ENCODE measurements around the gene DMD.
"Not testable (repeated sequence)": the region's sequence is repeated elsewhere in the genome, so short reads cannot be mapped to it uniquely, and the experiment has no call there.

DMD gene

DNA sequence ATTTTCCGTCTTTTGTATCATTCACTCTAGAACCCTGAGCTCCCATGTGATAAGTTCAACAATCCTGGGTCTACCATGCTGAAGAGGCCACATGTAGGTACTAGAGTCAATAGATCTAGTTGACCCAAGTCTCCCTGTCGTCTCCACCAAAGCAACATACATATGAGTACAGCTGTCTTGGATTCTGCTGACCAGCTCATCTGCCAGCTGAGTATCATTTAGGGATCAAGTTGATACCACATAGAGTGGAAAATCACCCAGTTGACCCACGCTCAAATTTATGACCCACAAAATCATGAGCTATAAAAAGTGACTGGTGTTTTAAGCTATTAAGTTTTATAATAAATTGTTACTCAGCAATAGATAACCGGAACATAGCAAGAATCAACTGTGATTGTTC is 61.8 kb downstream of the DMD start:
- no peak for DNase-seq

DNA sequence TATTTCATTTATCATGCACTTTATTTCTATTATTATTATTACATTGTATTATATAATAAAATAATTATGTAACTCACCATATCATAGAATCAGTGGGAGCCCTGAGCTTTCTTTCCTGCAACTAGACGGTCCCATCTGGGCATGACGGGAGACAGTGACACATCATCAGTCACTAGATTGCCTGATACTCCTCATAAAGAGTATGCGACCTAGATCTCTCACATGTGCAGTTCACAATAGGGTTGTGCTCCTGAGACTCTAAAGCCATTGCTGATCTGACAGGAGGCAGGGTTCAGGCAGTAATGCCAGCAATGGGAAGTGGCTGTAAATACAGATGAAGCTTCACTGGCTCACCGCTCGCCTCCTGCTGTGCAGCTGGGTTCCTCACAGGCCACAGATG is 62.3 kb downstream of the DMD start:
- no peak for DNase-seq

GRCh38 chrX:33142331-33142730 is 69.0 kb downstream of the DMD start:
- no peak for DNase-seq

GRCh38 chrX:33138677-33139249 is 72.6 kb downstream of the DMD start:
- no peak for DNase-seq

DNA sequence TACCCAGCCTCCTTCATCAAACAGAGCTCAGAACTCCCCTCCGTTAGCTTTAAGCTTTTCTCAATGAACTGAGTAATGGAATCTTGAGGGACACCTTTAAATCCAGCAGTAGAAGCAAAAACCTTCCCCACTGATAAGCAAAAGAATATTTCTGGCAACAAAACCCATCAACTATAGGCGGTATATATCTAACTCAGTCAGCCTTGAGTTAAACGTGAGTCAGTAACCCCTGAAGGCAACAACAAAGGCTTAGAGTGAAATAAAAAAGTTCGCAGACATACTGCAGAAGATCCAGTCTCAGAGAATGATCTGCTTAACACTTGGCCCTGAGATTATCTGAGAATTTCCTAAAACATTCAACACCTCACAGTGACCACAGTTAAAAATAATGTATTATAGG is 77.2 kb downstream of the DMD start:
- DNase-seq: no peak

GRCh38 chrX:33133320-33133719 is 78.0 kb downstream of the DMD start:
- DNase-seq: no peak

DNA sequence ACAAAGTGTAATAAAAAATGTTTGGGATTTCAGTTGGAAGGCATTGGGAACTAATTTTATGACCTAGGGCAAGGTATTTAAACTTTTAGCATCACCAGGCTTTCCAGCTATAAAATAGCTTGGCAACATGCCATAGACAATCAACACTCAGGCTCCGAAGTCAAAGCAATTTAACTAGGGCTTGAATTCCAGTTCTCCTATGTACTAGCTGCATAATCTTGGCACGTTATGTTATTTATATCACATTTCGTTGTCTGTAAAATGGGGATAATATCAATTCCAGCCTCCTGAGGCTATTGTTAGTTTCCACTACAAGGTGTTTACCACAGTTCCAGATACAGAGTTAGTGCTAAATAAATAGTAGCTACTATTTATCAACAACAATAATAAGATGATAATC is 78.8 kb downstream of the DMD start:
- no peak for DNase-seq

- DNase-seq: no peak
Observed at GRCh38 chrX:33129607-33130006, 81.7 kb downstream of the DMD start.

DNA sequence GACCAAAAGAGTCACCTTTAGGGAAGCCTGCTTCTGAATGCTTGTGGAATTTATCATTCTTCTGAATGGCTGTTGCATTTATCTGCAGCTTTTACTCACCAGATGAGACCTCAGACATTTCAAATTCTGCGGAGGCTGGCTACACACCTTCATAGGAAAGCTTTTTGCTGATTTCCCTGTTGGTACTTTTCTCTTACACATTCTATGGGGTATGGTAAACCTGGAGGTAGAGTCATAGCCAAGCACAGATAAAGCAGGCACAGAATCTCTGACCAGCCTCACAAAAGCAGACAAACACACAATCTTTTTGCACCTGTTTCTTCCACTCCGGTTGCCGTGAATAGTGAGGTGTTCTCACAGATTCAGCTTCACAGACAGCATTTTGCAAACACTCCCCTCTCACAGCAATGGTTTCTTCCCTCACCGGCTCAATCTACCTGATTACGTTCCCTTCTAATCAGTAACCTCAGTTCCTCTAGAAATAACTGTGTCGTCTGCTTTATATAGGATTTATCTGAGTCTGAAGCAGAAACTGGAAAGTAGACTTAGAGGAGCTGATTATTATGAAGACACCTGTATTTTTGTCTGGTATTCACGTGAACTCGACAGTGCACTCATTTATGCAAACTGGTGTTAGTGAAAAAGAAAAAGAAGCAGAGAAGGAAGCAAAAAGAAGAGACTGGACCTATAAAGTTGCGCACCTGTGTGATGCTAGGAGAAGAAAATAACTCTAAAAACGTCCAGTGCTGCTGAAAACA is 83.1 kb downstream of the DMD start:
- DNase-seq: no peak

GRCh38 chrX:33126469-33126868 is 84.9 kb downstream of the DMD start:
- DNase-seq: no peak

GRCh38 chrX:33109858-33110257 is 101.5 kb downstream of the DMD start:
- DNase-seq: no peak

GRCh38 chrX:33106737-33107136 is 104.6 kb downstream of the DMD start:
- no peak for DNase-seq

DNA sequence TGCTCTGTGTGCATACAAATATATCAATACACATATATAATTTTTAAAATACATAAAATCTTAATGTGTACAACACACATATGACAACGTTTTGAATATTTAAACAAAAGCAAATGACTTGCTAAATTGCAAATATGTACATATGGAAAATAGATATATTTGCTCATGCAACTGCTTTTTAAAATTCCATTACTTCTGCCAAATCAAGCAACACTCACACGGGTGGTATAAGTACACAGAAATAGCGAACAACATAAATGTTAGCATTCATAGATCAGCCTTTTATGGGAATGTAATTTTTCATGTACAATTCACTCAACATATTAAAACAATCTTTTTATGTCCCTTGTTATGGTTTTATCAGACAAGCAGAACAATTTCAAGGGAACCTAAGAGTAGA is 116.3 kb downstream of the DMD start:
- no peak for DNase-seq

DNA sequence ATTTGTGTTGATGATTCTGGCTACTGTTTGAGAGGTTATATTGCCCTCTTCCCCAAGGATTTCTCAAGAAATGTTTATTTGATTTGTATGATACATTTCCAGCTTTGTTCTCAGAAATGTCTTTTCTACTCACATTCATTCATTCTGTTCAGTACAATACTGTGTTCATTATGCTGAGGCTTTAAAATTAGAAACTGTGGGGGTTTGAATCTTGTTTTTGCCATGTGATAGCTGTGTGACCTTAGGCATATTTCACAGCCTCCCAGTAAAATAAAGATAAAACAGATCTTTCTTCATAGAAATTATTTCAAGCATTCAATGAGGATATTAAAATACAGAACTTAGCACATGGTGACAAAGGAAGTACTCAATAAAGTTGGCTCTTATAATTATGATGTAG is 123.9 kb downstream of the DMD start:
- no peak for DNase-seq

DNA sequence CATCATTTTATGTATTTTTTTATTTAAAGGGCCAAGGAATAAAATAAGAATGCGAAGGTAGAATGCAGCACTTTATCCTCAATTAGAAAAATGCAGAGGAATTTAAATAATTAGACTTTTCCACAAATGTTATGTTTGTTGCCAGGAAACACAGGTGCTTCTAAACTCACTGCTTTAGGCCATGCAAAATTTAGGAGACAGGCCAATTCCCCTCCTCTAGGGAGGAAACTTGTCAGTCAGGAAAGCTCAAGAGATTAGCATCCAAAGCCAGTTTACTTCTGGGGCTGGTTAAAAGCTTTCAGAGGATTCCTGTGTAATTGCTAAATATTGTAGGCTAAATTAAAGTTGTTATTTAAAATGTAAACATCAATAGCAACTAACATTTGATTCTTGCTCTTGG is 124.5 kb downstream of the DMD start:
- no peak for DNase-seq

GRCh38 chrX:33082371-33082770 is 129.0 kb downstream of the DMD start:
- no peak for DNase-seq

GRCh38 chrX:33078273-33078672 is 133.1 kb downstream of the DMD start:
- DNase-seq: no peak

GRCh38 chrX:33073660-33074059 is 137.7 kb downstream of the DMD start:
- not testable (repeated sequence) for DNase-seq

GRCh38 chrX:33065415-33065814 is 145.9 kb downstream of the DMD start:
- no peak for DNase-seq

- DNase-seq: no peak
Observed at GRCh38 chrX:33062041-33062440, 149.3 kb downstream of the DMD start.

DNA sequence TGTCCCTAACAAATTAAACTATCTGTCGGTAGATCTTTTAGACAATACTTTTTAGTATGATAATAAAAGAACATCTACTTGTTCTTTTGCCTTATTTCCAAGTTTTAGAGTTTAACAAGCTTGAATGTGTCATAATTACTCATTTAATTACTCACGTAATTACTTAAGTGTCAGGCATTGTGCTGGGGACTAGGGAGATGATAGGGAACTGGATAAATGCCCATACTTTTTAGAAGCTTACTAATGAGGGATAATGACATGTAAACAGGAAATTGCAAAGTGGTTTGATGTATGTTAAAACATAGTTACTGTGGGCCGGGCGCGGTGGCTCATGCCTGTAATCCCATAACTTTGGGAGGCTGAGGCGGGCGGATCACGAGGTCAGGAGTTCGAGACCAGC is 158.3 kb downstream of the DMD start:
- DNase-seq: no peak

GRCh38 chrX:33045882-33046281 is 165.5 kb downstream of the DMD start:
- no peak for DNase-seq

DNA sequence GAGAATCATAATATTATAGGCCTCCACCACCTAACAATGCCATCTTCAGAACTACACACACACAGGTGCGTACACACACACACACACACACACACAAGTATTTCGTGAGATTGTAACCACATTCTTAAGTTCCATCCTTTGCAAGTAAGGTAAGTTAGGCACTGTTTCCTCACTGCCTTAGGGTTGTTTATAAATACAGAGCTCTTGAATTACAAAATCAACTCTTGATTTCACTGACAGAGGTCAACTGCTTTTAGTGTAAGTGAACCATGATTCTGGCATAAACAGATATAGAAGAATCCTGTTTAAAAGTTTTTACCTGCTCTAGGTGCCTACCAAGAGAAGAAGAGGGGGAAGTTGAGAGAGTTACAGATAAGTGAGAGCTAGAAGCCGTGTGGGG is 166.1 kb downstream of the DMD start:
- DNase-seq: no peak

DNA sequence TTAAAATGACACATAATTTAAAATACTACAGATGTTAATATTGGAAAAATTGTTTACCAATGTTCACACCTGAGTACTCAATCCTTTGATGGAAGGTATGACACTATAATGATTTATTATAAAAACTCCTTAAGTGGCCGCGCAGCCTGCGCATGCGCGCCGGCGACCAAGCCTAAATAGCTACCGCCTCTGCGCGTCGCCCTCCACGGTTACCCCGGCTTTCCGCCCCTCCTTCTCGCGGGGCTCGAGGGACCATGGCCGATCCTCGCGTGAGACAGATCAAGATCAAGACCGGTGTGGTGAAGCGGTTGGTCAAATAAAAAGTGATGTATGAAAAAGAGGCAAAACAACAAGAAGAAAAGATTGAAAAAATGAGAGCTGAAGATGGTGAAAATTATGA is 170.2 kb downstream of the DMD start:
- DNase-seq: no peak

DNA sequence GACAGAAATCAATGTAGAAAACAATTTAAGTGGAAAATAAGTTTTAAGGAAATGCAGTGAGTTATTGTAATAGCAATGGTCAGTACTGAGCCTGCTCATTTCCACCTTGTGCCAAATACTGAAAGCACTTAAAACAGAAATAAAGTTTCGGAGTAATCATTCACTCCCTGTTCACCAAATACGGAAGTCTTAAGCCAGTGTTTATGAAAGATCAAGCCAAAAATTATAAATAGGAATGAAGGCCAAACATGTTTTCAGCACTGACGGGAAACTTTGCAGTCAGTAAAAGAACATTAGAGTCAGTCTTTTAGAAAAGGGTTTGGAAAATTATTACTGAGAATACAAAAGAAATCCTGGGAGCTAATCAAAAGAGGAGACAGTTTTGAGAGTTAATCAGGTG is 178.6 kb downstream of the DMD start:
- DNase-seq: no peak

All from right forelimb (tissue), 1 donor.